ENCODE results near the gene MDFIC2.

- TF ChIP-seq ZNF274 (IDR thresholded peaks at IDR 0.05; ENCODE audit: low read depth, low read length) (no peak), YY1 (IDR thresholded peaks at IDR 0.05; ENCODE audit: insufficient read depth, insufficient read length) (no peak), SUZ12 (IDR thresholded peaks at IDR 0.05; ENCODE audit: extremely low read depth, insufficient read depth, insufficient read length) (no peak)
These were observed 5.7 kb downstream of the MDFIC2 start for GRCh38 chr3:70306736-70307135.
